Endothelial cell of umbilical vein (primary cell): ENCODE measurements around the gene TM4SF20.

Experiments
- POLR2A ChIP-seq: IDR thresholded peaks from 2 replicates; pipeline ENCODE4 v1.6.1; 2012; ENCODE audit warnings: low read depth, mild to moderate bottlenecking, control low read depth, low read length
- TF ChIP-seq, protein P1 (sequence below), 2 donors: IDR thresholded peaks; 1 replicate in 1 of 2; 2 replicates in 1 of 2; pipeline ENCODE4 v1.5.1; 2011; ENCODE audit warnings: low read length in 2 of 2, mild to moderate bottlenecking in 2 of 2, moderate library complexity in 2 of 2, control low read depth in 1 of 2, inconsistent platforms in 1 of 2, low read depth in 1 of 2; ENCODE audit not compliant: insufficient read depth in 1 of 2; ENCODE audit errors: extremely low read depth in 1 of 2

DNA sequence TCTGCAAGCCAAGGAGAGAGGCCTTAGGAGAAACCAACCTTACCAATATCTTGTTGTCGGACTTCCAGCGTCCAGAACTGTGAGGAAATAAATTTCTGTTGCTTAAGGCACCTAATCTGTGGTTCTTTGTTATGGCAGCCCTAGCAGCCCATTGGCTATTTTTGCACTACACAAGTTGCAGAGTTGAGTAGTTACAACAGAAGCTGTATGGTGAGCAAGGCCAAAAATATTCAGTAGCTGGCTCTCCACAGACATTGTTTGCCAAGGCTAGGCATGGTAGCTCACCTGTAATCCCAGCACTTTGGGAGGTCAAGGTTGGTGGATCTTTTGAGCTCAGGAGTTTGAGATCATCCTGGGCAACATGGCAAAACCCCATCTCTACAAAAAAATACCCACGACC lies 35.7 kb upstream of the TM4SF20 start:
- TF ChIP-seq, protein P1, sequence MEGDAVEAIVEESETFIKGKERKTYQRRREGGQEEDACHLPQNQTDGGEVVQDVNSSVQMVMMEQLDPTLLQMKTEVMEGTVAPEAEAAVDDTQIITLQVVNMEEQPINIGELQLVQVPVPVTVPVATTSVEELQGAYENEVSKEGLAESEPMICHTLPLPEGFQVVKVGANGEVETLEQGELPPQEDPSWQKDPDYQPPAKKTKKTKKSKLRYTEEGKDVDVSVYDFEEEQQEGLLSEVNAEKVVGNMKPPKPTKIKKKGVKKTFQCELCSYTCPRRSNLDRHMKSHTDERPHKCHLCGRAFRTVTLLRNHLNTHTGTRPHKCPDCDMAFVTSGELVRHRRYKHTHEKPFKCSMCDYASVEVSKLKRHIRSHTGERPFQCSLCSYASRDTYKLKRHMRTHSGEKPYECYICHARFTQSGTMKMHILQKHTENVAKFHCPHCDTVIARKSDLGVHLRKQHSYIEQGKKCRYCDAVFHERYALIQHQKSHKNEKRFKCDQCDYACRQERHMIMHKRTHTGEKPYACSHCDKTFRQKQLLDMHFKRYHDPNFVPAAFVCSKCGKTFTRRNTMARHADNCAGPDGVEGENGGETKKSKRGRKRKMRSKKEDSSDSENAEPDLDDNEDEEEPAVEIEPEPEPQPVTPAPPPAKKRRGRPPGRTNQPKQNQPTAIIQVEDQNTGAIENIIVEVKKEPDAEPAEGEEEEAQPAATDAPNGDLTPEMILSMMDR (IDR thresholded peaks at IDR 0.05; ENCODE audit: extremely low read depth in 1 of 2, insufficient read depth in 1 of 2, low read depth in 1 of 2, low read length in 2 of 2), result no peak
- TF ChIP-seq POLR2A, result no peak
